ENCODE results near the gene FOXA1.

Gene FOXA1

DNA sequence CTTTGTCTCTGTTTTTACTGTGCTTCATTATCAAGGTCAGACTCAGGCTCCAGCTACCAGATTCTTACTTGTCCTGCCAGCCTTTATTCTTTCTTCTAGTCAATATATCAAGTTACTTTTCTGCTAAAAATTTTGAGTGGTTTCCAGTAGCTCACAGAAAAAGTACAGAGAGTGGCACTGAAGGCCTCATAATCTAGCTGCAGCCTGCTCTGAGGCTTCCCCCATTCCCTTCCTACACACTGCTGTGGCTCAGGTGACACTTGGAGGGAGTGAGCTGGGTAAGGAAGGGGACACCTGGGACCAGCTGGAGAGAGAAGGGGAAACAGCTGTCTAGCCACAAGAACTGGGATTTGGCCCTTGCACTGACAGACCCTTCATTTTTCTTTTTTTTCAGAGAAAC lies 25.8 kb upstream of the FOXA1 start:
- no peak for TF ChIP-seq TAF1 (IDR thresholded peaks at IDR 0.05; ENCODE audit: borderline replicate concordance, insufficient read depth, low read length)
- no peak for TF ChIP-seq SIN3A (IDR thresholded peaks at IDR 0.05; ENCODE audit: borderline replicate concordance, insufficient read depth, low read length)
- TF ChIP-seq FOXP2 (optimal IDR thresholded peaks at IDR 0.05; ENCODE audit: borderline replicate concordance, extremely low read depth, extremely low read length, insufficient read depth): no peak
- TF ChIP-seq POLR2AphosphoS5 (IDR thresholded peaks at IDR 0.05; ENCODE audit: low read depth, low read length): no peak
- TF ChIP-seq, protein P1, sequence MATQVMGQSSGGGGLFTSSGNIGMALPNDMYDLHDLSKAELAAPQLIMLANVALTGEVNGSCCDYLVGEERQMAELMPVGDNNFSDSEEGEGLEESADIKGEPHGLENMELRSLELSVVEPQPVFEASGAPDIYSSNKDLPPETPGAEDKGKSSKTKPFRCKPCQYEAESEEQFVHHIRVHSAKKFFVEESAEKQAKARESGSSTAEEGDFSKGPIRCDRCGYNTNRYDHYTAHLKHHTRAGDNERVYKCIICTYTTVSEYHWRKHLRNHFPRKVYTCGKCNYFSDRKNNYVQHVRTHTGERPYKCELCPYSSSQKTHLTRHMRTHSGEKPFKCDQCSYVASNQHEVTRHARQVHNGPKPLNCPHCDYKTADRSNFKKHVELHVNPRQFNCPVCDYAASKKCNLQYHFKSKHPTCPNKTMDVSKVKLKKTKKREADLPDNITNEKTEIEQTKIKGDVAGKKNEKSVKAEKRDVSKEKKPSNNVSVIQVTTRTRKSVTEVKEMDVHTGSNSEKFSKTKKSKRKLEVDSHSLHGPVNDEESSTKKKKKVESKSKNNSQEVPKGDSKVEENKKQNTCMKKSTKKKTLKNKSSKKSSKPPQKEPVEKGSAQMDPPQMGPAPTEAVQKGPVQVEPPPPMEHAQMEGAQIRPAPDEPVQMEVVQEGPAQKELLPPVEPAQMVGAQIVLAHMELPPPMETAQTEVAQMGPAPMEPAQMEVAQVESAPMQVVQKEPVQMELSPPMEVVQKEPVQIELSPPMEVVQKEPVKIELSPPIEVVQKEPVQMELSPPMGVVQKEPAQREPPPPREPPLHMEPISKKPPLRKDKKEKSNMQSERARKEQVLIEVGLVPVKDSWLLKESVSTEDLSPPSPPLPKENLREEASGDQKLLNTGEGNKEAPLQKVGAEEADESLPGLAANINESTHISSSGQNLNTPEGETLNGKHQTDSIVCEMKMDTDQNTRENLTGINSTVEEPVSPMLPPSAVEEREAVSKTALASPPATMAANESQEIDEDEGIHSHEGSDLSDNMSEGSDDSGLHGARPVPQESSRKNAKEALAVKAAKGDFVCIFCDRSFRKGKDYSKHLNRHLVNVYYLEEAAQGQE (IDR thresholded peaks at IDR 0.05; ENCODE audit: insufficient read depth in 1 of 2, low read depth in 2 of 2, low read length in 2 of 2): no peak

DNA sequence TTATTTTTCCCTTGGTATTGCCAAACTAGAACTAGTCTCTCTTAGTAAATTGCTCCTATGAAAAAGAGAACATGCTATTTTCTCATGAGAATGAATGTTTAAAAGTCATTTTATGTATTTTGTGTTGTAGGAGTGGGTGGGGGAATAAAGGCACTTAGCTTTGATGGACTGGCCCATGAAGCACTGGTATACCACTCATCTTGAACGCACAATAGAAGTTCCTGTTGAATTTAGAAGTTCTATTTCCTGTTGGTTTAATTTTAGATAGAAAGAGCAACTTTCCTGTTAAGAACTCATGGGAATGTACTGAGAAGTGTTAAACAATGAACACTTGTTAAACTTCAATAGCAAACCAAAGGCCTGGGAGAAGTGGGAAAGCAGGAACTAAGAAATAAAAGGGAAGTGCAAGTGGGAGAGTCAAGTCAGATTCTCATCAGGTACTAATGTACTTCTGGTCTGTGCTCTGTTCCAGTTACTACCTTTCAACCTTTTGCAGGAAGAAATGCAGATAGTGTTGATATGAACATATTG lies 23.5 kb upstream of the FOXA1 start:
- no peak for TF ChIP-seq TAF1 (IDR thresholded peaks at IDR 0.05; ENCODE audit: borderline replicate concordance, insufficient read depth, low read length)

DNA sequence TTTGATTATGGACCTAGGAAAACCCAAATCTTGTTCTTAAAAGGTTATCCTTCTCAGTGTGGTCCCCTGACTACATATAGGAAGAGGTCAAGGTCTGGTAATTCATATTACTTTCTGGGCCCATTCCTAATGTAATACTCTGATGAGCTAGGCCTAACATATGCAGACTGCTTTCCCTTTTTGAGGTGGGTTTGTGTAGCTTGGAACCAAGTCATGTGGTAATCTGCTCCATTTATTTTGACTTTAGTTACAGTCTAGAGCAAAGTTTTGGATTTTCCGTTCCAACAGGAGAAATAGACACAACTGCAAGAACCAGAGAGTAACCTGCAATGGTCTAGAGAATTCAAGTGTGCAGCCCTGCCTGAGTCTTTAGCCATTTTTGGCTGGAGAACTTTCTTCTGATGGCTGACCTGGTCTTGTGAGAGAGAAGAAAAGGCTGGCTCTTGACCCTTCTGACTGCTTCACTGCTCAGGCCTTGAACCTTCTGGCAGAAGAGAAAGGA lies 22.9 kb upstream of the FOXA1 start:
- TF ChIP-seq FOXP2 (optimal IDR thresholded peaks at IDR 0.05; ENCODE audit: borderline replicate concordance, extremely low read depth, extremely low read length, insufficient read depth) (no peak), TAF1 (IDR thresholded peaks at IDR 0.05; ENCODE audit: borderline replicate concordance, insufficient read depth, low read length) (no peak), SIN3A (IDR thresholded peaks at IDR 0.05; ENCODE audit: borderline replicate concordance, insufficient read depth, low read length) (no peak), POLR2AphosphoS5 (IDR thresholded peaks at IDR 0.05; ENCODE audit: low read depth, low read length) (no peak)
- TF ChIP-seq, protein P1 (IDR thresholded peaks at IDR 0.05; ENCODE audit: insufficient read depth in 1 of 2, low read depth in 2 of 2, low read length in 2 of 2): no peak

DNA sequence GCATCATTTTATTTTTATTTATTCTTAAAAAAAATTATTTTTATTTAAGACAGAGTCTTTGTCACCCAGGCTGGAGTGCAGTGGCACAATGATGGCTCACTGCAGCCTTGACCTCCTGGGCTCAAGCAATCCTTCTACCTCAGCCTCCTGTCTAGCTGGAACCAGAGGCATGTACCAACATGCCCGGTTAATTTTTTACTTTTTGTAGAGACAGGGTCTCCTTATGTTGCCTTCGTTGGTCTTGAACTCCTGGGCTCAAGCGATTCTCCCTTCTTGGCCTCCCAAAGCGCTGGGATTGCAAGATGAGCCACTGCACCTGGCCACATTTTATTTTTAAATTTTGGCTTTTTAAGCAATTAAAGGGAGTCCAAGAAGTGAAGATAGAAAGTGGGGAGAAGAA lies 21.8 kb upstream of the FOXA1 start:
- TF ChIP-seq FOXP2 (optimal IDR thresholded peaks at IDR 0.05; ENCODE audit: borderline replicate concordance, extremely low read depth, extremely low read length, insufficient read depth): no peak
- no peak for TF ChIP-seq POLR2AphosphoS5 (IDR thresholded peaks at IDR 0.05; ENCODE audit: low read depth, low read length)
- TF ChIP-seq, protein P1 (IDR thresholded peaks at IDR 0.05; ENCODE audit: insufficient read depth in 1 of 2, low read depth in 2 of 2, low read length in 2 of 2): no peak
- no peak for TF ChIP-seq SIN3A (IDR thresholded peaks at IDR 0.05; ENCODE audit: borderline replicate concordance, insufficient read depth, low read length)
- no peak for TF ChIP-seq TAF1 (IDR thresholded peaks at IDR 0.05; ENCODE audit: borderline replicate concordance, insufficient read depth, low read length)

DNA sequence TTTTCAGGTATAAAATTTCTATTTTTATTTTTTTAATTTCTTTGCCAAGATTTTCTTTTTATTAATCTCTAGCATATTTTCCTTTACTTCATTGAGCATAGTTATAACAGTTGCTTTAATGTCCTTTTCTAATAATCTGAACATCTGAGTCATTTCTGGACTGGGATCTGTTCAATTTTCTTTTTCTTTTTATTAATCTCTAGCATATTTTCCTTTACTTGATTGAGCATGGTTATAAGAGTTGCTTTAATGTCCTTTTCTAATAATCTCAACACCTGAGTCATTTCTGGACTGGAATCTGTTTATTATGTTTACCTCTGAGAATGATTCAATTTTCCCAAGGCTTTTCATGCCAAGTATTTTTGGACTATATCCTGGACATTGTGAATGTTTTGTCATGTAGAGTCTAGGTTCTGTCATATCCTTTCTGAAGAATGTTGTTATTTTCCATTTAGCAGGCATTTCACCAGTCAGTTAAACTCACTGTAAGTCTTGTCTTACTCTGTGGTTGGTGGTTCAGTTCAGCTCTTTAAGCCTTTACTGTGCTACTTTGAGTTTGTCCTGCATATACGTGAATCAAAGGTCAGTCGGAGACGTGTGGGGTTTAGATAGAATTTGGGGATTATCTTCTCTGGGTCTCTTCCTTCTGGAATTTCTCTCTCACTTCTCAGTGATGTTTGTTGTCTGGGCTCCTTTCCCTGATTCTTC lies 20.7 kb upstream of the FOXA1 start:
- TF ChIP-seq POLR2AphosphoS5 (IDR thresholded peaks at IDR 0.05; ENCODE audit: low read depth, low read length): no peak
- TF ChIP-seq TAF1 (IDR thresholded peaks at IDR 0.05; ENCODE audit: borderline replicate concordance, insufficient read depth, low read length): no peak
- TF ChIP-seq FOXP2 (optimal IDR thresholded peaks at IDR 0.05; ENCODE audit: borderline replicate concordance, extremely low read depth, extremely low read length, insufficient read depth): no peak
- TF ChIP-seq, protein P1 (IDR thresholded peaks at IDR 0.05; ENCODE audit: insufficient read depth in 1 of 2, low read depth in 2 of 2, low read length in 2 of 2): no peak
- no peak for TF ChIP-seq SIN3A (IDR thresholded peaks at IDR 0.05; ENCODE audit: borderline replicate concordance, insufficient read depth, low read length)
